K562 (cell line): ENCODE data around the gene ANKMY1. TPM values are rescaled to one million over a fixed set of nuclear protein-coding genes. Genes with fewer than 3 reads are reported as not detected.

Experiments used
- CXXC5 ChIP-seq: fragments of 250-450 bp; sonication (Bioruptor Pico); IDR thresholded peaks from 2 replicates; pipeline ENCODE4 v1.8.0; 2022; ENCODE audit warnings: inconsistent platforms, mild to moderate bottlenecking, moderate library complexity
- FOS ChIP-seq: IDR thresholded peaks from 3 replicates; pipeline ENCODE4 v1.6.1; 2011; ENCODE audit not compliant: insufficient read length; ENCODE audit errors: extremely low read depth
- HDAC8 ChIP-seq: fragments of 450-650 bp; IDR thresholded peaks from 2 replicates; pipeline ENCODE4 v1.6.1; 2016; ENCODE audit warnings: mild to moderate bottlenecking, missing genetic modification characterization, moderate library complexity, missing compliant biosample characterization
- LEF1 ChIP-seq: fragments of 450-650 bp; IDR thresholded peaks from 2 replicates; pipeline ENCODE4 v1.6.1; 2016; ENCODE audit warnings: mild to moderate bottlenecking
- RAD21 ChIP-seq, 2 experiments: fragments of 250-450 bp in 1 of 2; fragments of 450-650 bp in 1 of 2; sonication (Bioruptor Pico) in 1 of 2; formaldehyde crosslinking in 1 of 2; IDR thresholded peaks in 1 of 2; conservative IDR thresholded peaks in 1 of 2; 2 replicates each; pipeline versions ENCODE4 v1.4.0 to v1.8.0; 2020 to 2022; ENCODE audit warnings: mild to moderate bottlenecking in 2 of 2, moderate library complexity in 1 of 2
- ZNF263 ChIP-seq: sonication (generic); formaldehyde crosslinking; IDR thresholded peaks from 2 replicates; pipeline ENCODE4 v1.8.0; 2022; ENCODE audit warnings: mild to moderate bottlenecking, missing genetic modification reagents, borderline replicate concordance
- polyA plus RNA-seq, 8 experiments: library from polyadenylated mRNA; depleted of rRNA in 4 of 8; stranded (reverse) in 5 of 8; unstranded in 3 of 8; fragments of >200 nt; fragmentation: Nextera tagmentation in 2 of 8; fragmentation: Illumina TruSeq in 1 of 8; extraction: Ambion mirVana in 2 of 8; extraction: Trizol in 1 of 8; gene quantifications; 2 replicates each; pipeline versions ENCODE4 v1.2.1 to v1.2.3, GENCODE V29; 2011 to 2014; ENCODE audit warnings: inconsistent platforms in 1 of 8, missing spikeins in 1 of 8
- total RNA-seq, 7 experiments: library from RNA; depleted of rRNA in 6 of 7; stranded (reverse); fragments of >200 nt in 6 of 7; fragmentation: Illumina TruSeq in 2 of 7; extraction: Trizol in 2 of 7; gene quantifications; 2 replicates each; pipeline versions ENCODE4 v1.2.1 to v1.2.3, GENCODE V29; 2011 to 2021; ENCODE audit warnings: low replicate concordance in 1 of 7
- TF ChIP-seq, protein P1 (sequence below): fragments of 450-650 bp; IDR thresholded peaks from 2 replicates; pipeline ENCODE4 v1.6.1; 2016
- TF ChIP-seq, protein P2 (sequence below): fragments of 250-450 bp; sonication (Bioruptor Pico); IDR thresholded peaks from 2 replicates; pipeline ENCODE4 v1.4.0; 2020; ENCODE audit warnings: mild to moderate bottlenecking
- TF ChIP-seq, protein P3 (sequence below): fragments of 200-800 bp; sonication (Bioruptor generic); IDR thresholded peaks from 2 replicates; pipeline ENCODE4 v1.6.1; 2016; ENCODE audit warnings: missing genetic modification characterization, missing compliant biosample characterization

ANKMY1 gene
- total and polyA plus RNA-seq, 9 of the 15 experiments (the other 6 are each of a cell fraction or from before 2014, with no cell fraction given) = 0.75 to 15.1 (median 11.7) TPM

DNA sequence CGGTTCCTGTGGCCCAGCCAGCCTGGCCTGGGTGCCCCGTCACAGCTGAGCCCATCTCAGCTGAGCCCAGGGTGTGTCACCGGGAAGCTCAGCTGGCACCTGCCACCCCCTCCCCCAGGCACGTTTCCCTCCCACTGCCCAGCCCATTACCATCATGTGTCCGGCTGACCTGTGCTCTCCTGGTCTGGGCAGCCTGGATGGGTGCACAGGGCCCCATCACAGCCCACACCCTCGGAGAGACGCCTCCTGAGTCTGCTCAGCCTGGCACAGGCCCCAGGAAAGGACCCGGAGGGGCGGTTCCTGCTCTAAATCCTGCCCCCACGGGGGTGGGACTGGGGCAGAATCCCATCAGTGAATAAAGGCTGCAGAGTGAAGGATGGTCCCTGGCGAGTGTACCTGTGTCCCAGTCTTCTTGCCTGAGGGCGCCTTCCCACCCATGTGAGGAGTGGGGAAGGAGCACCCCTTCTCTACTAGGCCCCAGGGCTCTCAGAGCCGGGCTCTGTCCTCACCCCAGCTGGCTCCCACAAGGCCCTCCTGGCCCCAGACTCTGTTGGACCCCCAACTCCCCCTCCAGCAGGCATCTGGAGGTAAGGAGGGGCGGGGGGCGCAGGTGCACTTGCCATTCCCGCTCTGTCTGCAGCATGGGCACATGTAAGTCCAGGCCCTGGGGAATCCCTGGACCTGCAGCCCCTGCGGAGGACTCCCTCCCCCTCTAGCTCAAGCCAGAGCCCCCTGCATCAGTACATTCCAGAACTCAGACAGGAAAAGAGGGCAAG lies 101.2 kb downstream of the ANKMY1 start (continued):
- TF ChIP-seq, protein P1, sequence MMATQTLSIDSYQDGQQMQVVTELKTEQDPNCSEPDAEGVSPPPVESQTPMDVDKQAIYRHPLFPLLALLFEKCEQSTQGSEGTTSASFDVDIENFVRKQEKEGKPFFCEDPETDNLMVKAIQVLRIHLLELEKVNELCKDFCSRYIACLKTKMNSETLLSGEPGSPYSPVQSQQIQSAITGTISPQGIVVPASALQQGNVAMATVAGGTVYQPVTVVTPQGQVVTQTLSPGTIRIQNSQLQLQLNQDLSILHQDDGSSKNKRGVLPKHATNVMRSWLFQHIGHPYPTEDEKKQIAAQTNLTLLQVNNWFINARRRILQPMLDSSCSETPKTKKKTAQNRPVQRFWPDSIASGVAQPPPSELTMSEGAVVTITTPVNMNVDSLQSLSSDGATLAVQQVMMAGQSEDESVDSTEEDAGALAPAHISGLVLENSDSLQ = no peak
- TF ChIP-seq CXXC5 (CRISPR knock-in tag) = no peak
- no peak for TF ChIP-seq FOS
- TF ChIP-seq, protein P2, sequence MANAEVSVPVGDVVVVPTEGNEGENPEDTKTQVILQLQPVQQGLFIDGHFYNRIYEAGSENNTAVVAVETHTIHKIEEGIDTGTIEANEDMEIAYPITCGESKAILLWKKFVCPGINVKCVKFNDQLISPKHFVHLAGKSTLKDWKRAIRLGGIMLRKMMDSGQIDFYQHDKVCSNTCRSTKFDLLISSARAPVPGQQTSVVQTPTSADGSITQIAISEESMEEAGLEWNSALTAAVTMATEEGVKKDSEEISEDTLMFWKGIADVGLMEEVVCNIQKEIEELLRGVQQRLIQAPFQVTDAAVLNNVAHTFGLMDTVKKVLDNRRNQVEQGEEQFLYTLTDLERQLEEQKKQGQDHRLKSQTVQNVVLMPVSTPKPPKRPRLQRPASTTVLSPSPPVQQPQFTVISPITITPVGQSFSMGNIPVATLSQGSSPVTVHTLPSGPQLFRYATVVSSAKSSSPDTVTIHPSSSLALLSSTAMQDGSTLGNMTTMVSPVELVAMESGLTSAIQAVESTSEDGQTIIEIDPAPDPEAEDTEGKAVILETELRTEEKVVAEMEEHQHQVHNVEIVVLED = no peak
- TF ChIP-seq, protein P3, sequence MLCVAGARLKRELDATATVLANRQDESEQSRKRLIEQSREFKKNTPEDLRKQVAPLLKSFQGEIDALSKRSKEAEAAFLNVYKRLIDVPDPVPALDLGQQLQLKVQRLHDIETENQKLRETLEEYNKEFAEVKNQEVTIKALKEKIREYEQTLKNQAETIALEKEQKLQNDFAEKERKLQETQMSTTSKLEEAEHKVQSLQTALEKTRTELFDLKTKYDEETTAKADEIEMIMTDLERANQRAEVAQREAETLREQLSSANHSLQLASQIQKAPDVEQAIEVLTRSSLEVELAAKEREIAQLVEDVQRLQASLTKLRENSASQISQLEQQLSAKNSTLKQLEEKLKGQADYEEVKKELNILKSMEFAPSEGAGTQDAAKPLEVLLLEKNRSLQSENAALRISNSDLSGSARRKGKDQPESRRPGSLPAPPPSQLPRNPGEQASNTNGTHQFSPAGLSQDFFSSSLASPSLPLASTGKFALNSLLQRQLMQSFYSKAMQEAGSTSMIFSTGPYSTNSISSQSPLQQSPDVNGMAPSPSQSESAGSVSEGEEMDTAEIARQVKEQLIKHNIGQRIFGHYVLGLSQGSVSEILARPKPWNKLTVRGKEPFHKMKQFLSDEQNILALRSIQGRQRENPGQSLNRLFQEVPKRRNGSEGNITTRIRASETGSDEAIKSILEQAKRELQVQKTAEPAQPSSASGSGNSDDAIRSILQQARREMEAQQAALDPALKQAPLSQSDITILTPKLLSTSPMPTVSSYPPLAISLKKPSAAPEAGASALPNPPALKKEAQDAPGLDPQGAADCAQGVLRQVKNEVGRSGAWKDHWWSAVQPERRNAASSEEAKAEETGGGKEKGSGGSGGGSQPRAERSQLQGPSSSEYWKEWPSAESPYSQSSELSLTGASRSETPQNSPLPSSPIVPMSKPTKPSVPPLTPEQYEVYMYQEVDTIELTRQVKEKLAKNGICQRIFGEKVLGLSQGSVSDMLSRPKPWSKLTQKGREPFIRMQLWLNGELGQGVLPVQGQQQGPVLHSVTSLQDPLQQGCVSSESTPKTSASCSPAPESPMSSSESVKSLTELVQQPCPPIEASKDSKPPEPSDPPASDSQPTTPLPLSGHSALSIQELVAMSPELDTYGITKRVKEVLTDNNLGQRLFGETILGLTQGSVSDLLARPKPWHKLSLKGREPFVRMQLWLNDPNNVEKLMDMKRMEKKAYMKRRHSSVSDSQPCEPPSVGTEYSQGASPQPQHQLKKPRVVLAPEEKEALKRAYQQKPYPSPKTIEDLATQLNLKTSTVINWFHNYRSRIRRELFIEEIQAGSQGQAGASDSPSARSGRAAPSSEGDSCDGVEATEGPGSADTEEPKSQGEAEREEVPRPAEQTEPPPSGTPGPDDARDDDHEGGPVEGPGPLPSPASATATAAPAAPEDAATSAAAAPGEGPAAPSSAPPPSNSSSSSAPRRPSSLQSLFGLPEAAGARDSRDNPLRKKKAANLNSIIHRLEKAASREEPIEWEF (CRISPR knock-in tag) = no peak
- TF ChIP-seq HDAC8 = no peak
- no peak for TF ChIP-seq RAD21 (CRISPR knock-in tag; conservative IDR thresholded peaks at IDR 0.05 in 1 of 2, IDR thresholded peaks at IDR 0.05 in 1 of 2)
- TF ChIP-seq LEF1 = no peak
- TF ChIP-seq ZNF263 (CRISPR knock-in tag) = no peak
- TF ChIP-seq, all 486 proteins: peak for 0
